ENCODE measurements around the gene FOXO1.

Gene FOXO1

DNA sequence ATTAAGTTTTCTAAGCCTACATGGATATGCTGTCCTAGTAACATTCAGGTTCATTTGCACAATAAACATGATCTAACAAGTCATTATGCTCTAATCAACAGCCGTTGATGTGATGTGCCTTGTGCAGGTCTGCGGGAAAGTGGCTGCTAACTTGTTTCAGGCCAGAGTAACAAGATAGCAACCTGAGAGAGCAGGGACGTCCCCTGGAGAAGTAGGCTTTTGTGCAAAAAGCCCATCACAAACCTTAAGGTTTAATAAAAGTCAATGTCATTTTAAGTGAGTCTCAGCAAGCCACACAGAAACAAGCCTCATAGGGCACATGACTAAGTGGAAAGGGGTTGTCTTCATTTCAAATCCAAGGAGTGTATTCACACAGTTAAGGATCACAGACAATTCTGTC is 17.6 kb downstream of the FOXO1 start:
- no peak for TF ChIP-seq POLR2A (IDR thresholded peaks at IDR 0.05; ENCODE audit: extremely low read depth, insufficient read length)
- TF ChIP-seq, protein P1, sequence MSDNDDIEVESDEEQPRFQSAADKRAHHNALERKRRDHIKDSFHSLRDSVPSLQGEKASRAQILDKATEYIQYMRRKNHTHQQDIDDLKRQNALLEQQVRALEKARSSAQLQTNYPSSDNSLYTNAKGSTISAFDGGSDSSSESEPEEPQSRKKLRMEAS (IDR thresholded peaks at IDR 0.05; ENCODE audit: low read depth, low read length) = no peak
- TF ChIP-seq CTCF (IDR thresholded peaks at IDR 0.05; ENCODE audit: low read depth, low read length) = no peak
- no peak for TF ChIP-seq MYC (IDR thresholded peaks at IDR 0.05; ENCODE audit: low read depth, low read length)
- H3K4me3 ChIP-seq (ENCODE audit: low read depth, low read length) = no peak overlapping the region
- no peak for DNase-seq (ENCODE audit: low read depth)

- DNase-seq (ENCODE audit: low read depth) = no peak
- H3K4me3 ChIP-seq (ENCODE audit: low read depth, low read length) = no peak overlapping the region
- no peak for TF ChIP-seq POLR2A (IDR thresholded peaks at IDR 0.05; ENCODE audit: extremely low read depth, insufficient read length)
- TF ChIP-seq, protein P1 (IDR thresholded peaks at IDR 0.05; ENCODE audit: low read depth, low read length) = no peak
- TF ChIP-seq MYC (IDR thresholded peaks at IDR 0.05; ENCODE audit: low read depth, low read length) = no peak
- no peak for TF ChIP-seq CTCF (IDR thresholded peaks at IDR 0.05; ENCODE audit: low read depth, low read length)
Measured at GRCh38 chr13:40648040-40648439, 18.4 kb downstream of the FOXO1 start.

DNA sequence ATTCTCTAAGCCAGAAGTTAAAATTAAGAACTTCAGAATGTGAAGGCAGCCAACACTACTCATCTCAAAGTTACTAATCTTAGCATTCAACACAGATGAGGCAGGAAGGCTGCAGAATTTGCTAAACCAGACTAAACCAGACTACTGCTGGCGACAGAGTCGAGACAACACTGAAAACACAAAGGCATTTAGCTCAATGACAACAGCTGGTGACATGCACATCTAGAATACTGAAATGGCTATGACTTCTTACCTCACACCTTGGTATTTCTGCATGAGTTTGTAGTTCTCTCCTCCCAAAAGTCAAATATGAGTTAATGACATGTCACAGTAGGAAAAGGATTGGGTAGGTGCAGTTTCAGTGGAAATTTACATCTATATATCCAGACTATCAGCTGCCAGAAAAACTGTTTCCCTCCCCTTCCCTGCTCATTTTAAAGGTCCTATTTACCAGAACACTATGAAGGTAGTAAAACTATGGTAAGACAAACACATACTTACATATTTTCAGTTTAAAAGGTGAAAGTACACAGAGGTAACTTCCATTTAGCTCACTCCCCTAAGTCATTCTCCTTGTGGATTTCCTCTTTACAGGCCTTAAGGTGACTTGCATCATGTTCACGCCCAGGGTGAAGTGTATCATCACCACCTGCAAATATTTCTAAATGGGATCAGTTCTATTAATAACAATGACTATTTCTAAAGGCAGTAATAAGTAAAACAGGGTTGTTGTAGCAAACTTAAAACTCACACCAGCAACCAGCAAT is 21.4 kb downstream of the FOXO1 start:
- TF ChIP-seq CTCF (IDR thresholded peaks at IDR 0.05; ENCODE audit: low read depth, low read length) (no peak), MYC (IDR thresholded peaks at IDR 0.05; ENCODE audit: low read depth, low read length) (no peak)
- TF ChIP-seq, protein P1 (IDR thresholded peaks at IDR 0.05; ENCODE audit: low read depth, low read length) = no peak
- H3K4me3 ChIP-seq (ENCODE audit: low read depth, low read length) = no peak overlapping the region
- no peak for DNase-seq (ENCODE audit: low read depth)

DNA sequence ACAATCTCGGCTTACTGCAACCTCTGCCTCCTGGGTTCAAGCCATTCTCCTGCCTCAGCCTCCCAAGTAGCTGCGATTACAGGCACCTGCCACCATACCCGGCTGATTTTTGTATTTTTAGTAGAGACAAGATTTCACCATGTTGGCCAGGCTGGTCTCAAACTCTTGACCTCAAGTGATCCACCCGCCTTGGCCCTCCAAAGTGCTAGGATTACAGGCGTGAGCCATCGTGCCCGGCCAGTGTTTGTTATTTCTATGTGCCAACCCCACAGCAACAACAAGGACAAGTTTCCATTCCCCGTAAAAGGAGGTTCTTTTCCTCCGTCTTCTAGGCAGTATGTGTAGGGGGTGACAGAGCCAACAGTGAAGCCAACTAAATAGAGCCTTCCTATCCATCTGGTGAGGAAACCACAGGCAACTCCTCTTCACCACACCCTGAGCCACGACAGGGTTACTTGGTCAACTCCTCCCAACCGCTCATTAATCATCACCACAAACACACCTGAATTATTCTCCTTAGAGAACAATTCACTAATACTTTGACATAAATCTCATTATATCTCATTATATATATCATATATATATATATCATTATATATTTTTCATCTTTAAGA is 25.5 kb downstream of the FOXO1 start:
- peak; percentile 32; the same call in 1 of the 2 replicates for TF ChIP-seq MYC (IDR thresholded peaks at IDR 0.05; ENCODE audit: low read depth, low read length)
- TF ChIP-seq, protein P1 (IDR thresholded peaks at IDR 0.05; ENCODE audit: low read depth, low read length) = no peak
- no peak overlapping the region for H3K4me3 ChIP-seq (ENCODE audit: low read depth, low read length)
- peak; percentile 85 for DNase-seq (ENCODE audit: low read depth)

DNA sequence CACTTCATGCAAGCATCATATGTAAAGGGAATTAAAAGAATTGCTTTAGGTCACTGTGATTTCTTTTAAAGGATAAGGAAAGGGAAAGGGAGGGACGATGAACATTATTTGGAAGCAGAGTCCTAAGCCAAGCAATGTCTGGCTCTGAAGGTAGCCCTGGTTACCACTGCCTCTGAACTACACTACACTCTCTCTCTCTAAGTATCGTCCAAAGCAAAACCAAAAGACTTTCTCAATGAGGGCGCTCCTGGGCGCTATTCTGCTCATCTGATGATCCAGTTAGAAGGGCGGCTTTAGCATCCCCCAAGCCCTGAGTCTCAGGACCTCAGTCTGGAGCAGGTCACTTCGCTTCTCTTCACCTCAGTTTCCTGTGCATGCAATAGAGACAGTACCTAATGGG is 26.2 kb downstream of the FOXO1 start:
- TF ChIP-seq CTCF (IDR thresholded peaks at IDR 0.05; ENCODE audit: low read depth, low read length) (no peak), MYC (IDR thresholded peaks at IDR 0.05; ENCODE audit: low read depth, low read length) (no peak)
- TF ChIP-seq, protein P1 (IDR thresholded peaks at IDR 0.05; ENCODE audit: low read depth, low read length) = no peak
- no peak for DNase-seq (ENCODE audit: low read depth)
- H3K4me3 ChIP-seq (ENCODE audit: low read depth, low read length) = no peak overlapping the region

DNA sequence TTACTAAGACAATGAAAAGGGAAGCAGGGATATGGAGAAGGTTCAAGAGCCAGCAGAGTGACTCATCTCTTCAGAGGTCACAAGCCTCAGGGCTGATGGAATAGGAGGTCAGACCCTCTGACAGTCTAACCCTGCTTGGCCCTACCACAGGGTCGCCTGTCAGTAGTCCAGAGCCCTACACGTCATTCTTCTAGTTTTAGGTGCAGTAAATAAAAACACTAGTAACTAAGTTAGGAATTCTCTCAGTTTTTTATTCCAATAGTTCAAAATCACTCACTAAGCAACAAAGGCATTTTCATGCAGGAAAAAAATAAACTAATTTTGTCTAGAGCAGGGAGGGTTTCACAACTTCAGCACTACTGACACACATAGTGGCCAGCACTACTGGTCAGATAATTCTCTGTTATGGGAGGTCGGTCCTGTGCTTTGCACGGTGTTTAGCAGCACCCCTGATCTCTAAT is 27.2 kb downstream of the FOXO1 start:
- TF ChIP-seq CTCF (IDR thresholded peaks at IDR 0.05; ENCODE audit: low read depth, low read length) (no peak), MYC (IDR thresholded peaks at IDR 0.05; ENCODE audit: low read depth, low read length) (no peak), POLR2A (IDR thresholded peaks at IDR 0.05; ENCODE audit: extremely low read depth, insufficient read length) (no peak)
- TF ChIP-seq, protein P1 (IDR thresholded peaks at IDR 0.05; ENCODE audit: low read depth, low read length) = no peak
- DNase-seq (ENCODE audit: low read depth) = peak; percentile 52
- H3K4me3 ChIP-seq (ENCODE audit: low read depth, low read length) = no peak overlapping the region
